Fibroblast of villous mesenchyme (primary cell): ENCODE data around the gene PRKCG. TPM values are rescaled to one million over a fixed set of nuclear protein-coding genes. Genes with fewer than 3 reads are reported as not detected.
"Not testable (repeated sequence)": the region's sequence is repeated elsewhere in the genome, so short reads cannot be mapped to it uniquely, and the experiment has no call there.

ENCODE experiments used
- DNase-seq: peaks from one replicate; pipeline ENCODE4 v3.0.0-alpha.2; 2010; ENCODE audit warnings: low read depth
- H3K4me3 ChIP-seq: 2 replicates; pipeline ENCODE4 v1.5.1; 2011; ENCODE audit warnings: low read depth, mild to moderate bottlenecking, low read length
- total RNA-seq: library from RNA; depleted of rRNA; stranded (reverse); fragments of >200 nt; gene quantifications from 2 replicates; pipeline ENCODE4 v1.2.3, GENCODE V29; 2012
- TF ChIP-seq, protein P1 (sequence below): IDR thresholded peaks from 2 replicates; pipeline ENCODE4 v1.5.1; 2012; ENCODE audit warnings: low read depth, mild to moderate bottlenecking, low read length; ENCODE audit not compliant: insufficient read depth

The PRKCG gene
- under 0.01 and 0.43 TPM in 2 replicates for total RNA-seq

GRCh38 chr19:53881482-53882390 lies at the start of gene PRKCG:
Gene PRKCG (plus strand): TSS chr19:53882197. CDS start chr19:53882495, 298 bp downstream.
- TF ChIP-seq, protein P1, sequence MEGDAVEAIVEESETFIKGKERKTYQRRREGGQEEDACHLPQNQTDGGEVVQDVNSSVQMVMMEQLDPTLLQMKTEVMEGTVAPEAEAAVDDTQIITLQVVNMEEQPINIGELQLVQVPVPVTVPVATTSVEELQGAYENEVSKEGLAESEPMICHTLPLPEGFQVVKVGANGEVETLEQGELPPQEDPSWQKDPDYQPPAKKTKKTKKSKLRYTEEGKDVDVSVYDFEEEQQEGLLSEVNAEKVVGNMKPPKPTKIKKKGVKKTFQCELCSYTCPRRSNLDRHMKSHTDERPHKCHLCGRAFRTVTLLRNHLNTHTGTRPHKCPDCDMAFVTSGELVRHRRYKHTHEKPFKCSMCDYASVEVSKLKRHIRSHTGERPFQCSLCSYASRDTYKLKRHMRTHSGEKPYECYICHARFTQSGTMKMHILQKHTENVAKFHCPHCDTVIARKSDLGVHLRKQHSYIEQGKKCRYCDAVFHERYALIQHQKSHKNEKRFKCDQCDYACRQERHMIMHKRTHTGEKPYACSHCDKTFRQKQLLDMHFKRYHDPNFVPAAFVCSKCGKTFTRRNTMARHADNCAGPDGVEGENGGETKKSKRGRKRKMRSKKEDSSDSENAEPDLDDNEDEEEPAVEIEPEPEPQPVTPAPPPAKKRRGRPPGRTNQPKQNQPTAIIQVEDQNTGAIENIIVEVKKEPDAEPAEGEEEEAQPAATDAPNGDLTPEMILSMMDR, result peak; percentile 56
- DNase-seq, result no peak
- peak within 1 kb of the TSS; percentile 50 for H3K4me3 ChIP-seq

DNA sequence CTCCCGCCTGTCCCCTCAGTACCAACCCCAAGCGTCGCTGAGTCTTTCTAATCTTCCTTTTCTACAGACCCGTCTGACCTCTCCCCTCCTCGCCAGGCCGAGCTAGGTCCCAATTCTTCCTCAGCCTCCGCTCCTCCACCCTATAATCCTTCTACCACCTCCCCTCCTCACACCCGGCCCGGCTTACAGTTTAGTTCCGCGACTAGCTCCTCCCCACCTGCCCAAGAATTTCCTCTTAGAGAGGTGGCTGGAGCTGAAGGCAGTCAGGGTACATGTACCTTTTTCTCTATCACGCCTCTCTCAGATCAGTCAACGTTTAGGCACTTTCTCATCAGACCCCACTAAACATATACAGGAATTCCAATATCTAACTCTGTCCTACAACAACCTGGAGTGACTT lies 49.1 kb upstream of the PRKCG start:
- H3K4me3 ChIP-seq, DNase-seq: not testable (repeated sequence)

GRCh38 chr19:53838446-53838845 lies 43.6 kb upstream of the PRKCG start:
- H3K4me3 ChIP-seq, result not testable (repeated sequence)

GRCh38 chr19:53840241-53840640 lies 41.8 kb upstream of the PRKCG start:
- H3K4me3 ChIP-seq, DNase-seq: not testable (repeated sequence)

More at GRCh38 chr19:53838446-53838845, 43.6 kb upstream of the PRKCG start:
- DNase-seq, result not testable (repeated sequence)

- DNase-seq, result peak; percentile 87
- H3K4me3 ChIP-seq, result not testable (repeated sequence)
These were observed 41.1 kb upstream of the PRKCG start for GRCh38 chr19:53840914-53841313.

DNA sequence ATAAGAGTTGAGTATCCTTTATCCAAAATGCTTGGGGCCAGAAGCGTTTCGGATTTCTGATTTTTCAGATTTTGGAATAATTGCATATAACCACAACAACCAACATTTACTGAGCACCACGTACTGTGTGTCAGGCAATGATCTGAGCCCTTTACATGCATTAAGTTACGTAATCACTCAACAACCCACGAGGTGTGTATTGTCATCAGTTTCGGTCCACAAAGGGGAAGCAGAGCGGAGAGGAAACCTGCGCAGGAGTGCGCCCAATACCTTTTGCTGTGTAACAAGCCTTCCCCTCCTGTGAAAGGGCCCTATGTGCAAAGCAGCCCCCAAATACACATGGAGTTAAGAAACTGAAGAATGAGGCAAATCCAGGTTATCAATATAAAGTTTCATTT lies 37.1 kb upstream of the PRKCG start:
- TF ChIP-seq, protein P1, result no peak
- no peak for DNase-seq

GRCh38 chr19:53847555-53847954 lies 34.4 kb upstream of the PRKCG start:
- H3K4me3 ChIP-seq, result no peak overlapping the region
- no peak for DNase-seq
- TF ChIP-seq, protein P1, result no peak

More for the DNA sequence above, 37.1 kb upstream of the PRKCG start:
- H3K4me3 ChIP-seq, result no peak overlapping the region

- no peak overlapping the region for H3K4me3 ChIP-seq
- peak; percentile 71 for DNase-seq
These were observed 32.7 kb upstream of the PRKCG start for GRCh38 chr19:53849237-53849676.

More at GRCh38 chr19:53849237-53849676, 32.7 kb upstream of the PRKCG start:
- TF ChIP-seq, protein P1, result no peak
